GM12865 (cell line): ENCODE measurements around the gene SP140L.

ENCODE experiments used
- DNase-seq: peaks from one replicate; pipeline ENCODE4 v3.0.0; 2010; ENCODE audit warnings: low read depth
- H3K4me3 ChIP-seq: 2 replicates; pipeline ENCODE4 v1.5.1; 2011; ENCODE audit warnings: mild to moderate bottlenecking, low read depth, low read length, control low read depth
- TF ChIP-seq, protein P1 (sequence below): IDR thresholded peaks from 2 replicates; pipeline ENCODE4 v1.5.1; 2011; ENCODE audit warnings: low read length, control low read depth, low read depth, inconsistent platforms; ENCODE audit not compliant: insufficient read depth; ENCODE audit errors: missing control alignments

Gene SP140L

DNA sequence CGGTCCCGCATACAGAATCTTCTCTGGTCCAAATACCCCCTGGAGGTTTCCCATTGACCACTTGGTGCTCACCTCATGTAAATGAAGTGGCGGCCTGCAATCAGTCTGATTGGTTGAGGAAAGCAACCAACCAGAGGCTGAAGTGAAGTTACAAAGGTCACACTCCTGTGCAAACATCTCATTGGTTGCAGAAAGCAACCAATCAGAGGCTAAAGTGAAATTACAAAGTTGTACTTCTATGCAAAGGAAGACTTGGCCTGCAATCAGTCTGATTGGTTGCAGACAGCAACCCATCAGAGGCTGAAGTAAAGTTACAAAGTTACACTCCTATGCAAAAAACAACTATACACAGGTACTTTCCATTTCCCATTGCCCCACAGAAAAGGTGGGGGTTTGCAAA lies 86.5 kb downstream of the SP140L start:
- no peak overlapping the region for H3K4me3 ChIP-seq
- DNase-seq = peak; percentile 64
- TF ChIP-seq, protein P1, sequence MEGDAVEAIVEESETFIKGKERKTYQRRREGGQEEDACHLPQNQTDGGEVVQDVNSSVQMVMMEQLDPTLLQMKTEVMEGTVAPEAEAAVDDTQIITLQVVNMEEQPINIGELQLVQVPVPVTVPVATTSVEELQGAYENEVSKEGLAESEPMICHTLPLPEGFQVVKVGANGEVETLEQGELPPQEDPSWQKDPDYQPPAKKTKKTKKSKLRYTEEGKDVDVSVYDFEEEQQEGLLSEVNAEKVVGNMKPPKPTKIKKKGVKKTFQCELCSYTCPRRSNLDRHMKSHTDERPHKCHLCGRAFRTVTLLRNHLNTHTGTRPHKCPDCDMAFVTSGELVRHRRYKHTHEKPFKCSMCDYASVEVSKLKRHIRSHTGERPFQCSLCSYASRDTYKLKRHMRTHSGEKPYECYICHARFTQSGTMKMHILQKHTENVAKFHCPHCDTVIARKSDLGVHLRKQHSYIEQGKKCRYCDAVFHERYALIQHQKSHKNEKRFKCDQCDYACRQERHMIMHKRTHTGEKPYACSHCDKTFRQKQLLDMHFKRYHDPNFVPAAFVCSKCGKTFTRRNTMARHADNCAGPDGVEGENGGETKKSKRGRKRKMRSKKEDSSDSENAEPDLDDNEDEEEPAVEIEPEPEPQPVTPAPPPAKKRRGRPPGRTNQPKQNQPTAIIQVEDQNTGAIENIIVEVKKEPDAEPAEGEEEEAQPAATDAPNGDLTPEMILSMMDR = no peak

GRCh38 chr2:230414302-230414701 lies 87.3 kb downstream of the SP140L start:
- TF ChIP-seq, protein P1 = no peak
- no peak overlapping the region for H3K4me3 ChIP-seq
- no peak for DNase-seq

DNA sequence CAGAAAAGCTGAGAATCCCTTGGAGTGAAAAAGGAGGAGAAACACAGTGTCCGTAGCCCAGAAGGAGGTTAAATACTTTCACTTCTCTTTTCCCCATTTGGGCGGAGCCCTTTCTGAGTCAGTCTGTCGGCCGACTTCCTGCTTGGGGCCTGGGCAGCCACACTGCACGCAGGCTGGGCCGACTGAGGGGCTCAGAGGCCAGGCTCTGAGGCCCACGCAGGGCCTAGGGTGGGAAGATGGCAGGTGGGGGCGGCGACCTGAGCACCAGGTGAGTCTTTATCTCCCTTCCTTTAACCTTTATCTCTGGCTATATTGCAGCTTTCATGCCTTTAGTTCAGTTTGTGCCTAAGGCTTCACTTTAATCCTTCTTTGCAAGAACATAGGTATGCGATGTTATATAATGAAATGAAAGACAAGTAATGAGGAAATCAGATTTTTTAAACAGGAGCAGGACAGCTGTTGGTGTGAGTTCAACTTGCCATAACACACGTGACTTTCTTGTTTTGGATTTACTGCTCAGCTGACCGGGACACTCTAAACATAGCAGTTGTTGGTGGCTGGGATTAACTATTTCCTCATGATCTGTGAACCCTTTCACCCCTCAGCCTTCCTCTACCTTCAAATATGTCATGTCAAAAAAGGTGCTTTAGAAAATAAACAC lies 89.2 kb downstream of the SP140L start, which contains the start of gene SP100:
Gene SP100 (plus strand): TSS at position 141 of the 661 bp plus-strand sequence. CDS start 96 bp downstream, at position 237.
- peak; percentile 94 for DNase-seq

GRCh38 chr2:230417436-230417835 lies 90.4 kb downstream of the SP140L start:
- TF ChIP-seq, protein P1 = no peak
- DNase-seq = no peak
- H3K4me3 ChIP-seq = peak overlapping the region; percentile 96

More for the DNA sequence above, 89.2 kb downstream of the SP140L start, which contains the start of gene SP100:
- TF ChIP-seq, protein P1 = no peak
- H3K4me3 ChIP-seq = peak within 1 kb of the TSS; percentile 96

DNA sequence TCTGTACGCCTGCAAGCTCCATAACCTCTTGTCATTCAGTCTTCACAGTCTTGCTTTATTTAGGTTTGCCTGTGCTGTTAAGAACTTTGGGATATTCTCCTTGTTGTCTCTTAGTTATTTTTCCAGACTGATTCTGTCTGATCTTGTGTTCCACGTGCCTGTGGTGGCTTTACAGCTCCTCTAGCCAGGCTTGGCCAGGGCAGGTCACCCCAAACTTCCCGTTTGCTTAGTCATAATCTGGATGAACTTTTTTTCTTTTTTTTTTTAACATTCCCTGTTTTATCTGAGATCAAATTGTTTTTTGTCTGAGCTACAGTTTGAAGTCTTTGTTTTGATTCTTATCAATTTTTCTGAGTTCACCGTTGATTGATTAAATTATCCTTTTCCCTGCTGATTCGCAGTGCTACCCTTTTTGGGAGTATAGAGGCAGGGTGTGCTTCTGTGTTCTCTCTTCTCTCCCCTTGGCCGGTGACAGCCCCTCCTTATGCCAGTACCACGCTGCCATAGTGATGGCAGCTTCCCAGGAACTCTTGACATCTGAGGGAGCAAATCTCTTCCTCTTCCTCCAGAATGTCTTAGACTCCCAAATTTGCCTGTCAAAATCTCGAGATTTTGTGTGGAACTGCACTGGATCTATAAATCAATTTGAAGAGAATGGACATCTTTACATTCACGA lies 91.5 kb downstream of the SP140L start:
- no peak for DNase-seq
- peak overlapping the region; percentile 96 for H3K4me3 ChIP-seq
- TF ChIP-seq, protein P1 = no peak

DNA sequence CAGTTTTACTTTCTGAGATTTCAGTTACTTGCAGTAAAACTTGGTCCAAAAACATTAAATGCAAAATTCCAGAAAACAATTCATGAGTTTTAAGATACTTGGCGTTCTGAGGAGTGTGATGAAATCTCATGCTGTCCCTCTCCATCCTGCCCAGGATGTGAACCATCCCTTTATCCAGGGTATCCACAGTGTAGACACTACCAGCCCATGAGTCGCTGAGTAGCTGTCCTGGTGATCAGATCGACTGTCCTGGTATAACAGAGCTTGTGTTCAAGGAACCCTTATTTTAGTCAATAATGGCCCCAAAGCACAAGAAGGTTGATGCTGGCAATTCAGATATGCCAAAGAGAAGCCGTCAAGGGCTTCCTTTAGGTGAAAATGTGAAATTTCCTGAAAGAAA lies 92.2 kb downstream of the SP140L start:
- TF ChIP-seq, protein P1 = no peak
- peak overlapping the region; percentile 96 for H3K4me3 ChIP-seq
- DNase-seq = no peak
